ENCODE measurements around the gene G6PC2.

G6PC2 gene

DNA sequence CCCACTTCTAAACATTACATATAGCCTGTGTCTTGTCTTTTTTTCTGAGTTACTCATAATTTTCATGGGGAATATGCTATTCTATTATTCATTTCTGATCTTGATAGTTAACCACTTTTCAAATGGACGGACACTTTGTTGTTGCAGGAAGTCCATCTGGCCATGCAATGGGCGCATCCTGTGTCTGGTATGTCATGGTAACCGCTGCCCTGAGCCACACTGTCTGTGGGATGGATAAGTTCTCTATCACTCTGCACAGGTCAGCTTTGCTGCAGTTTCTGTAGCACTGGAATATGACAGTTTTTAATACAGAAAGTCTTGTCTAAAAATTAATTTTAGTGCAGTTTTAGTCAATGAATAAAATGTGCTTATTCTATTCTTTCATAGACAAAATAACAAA lies 3.3 kb downstream of the G6PC2 start:
- no peaks in the 10 kb centered on the region for H3K9me3 ChIP-seq (ENCODE audit: control insufficient read depth, insufficient read depth, low read depth, low read length)
- H3K4me1 ChIP-seq (ENCODE audit: control insufficient read depth, insufficient read depth, low read length), result peaks cover 22% of the 10 kb centered on the region
- no peaks in the 10 kb centered on the region for H3K27me3 ChIP-seq (ENCODE audit: control insufficient read depth, insufficient read depth, low read length)
- no peak overlapping the region for H3K4me3 ChIP-seq (ENCODE audit: low read depth, low read length)
- no peak overlapping the region for H3K27ac ChIP-seq (ENCODE audit: low read depth, low read length)
- no peak overlapping the region for H3K9ac ChIP-seq (ENCODE audit: low read length)
- no peaks in the 10 kb centered on the region for H3K36me3 ChIP-seq (ENCODE audit: control insufficient read depth, insufficient read depth, low read length)

DNA sequence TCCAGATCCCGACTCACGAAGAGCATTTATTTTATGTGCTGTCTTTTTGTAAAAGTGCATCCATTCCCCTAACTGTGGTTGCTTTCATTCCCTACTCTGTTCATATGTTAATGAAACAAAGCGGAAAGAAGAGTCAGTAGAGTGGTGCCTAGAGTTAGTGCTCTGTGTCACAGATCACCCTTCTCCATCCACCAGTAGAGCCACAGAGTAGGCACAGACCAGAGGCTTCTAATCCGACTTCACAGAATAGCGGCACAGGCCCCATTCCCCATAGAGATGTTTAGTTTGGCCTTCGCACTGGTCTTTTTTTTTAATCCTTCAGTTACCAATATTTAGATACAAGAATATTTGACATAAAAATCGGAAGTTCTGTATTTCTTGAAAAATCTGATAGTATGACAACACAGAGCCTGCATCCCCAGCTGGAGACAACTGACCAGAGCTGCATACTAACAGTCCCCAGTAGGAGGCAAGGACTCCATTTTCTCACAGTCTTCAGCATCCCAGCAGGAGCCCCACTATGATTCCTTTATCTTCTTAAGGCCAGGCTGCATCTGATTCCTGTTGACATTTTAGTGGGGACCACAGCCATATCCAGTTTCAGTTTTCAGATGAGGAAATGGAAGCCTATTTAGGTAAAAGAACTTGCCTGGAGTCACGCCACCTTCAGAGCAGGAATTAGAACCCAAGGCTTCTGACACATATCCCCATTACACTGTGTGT lies 7.0 kb downstream of the G6PC2 start:
- Histone ChIP-seq H3K27me3 (ENCODE audit: control insufficient read depth, insufficient read depth, low read length) (peaks cover 8% of the 10 kb centered on the region; the same call in 1 of the 2 replicates), H3K4me3 (ENCODE audit: low read depth, low read length) (no peak overlapping the region), H3K9me3 (ENCODE audit: control insufficient read depth, insufficient read depth, low read depth, low read length) (no peaks in the 10 kb centered on the region), H3K4me1 (ENCODE audit: control insufficient read depth, insufficient read depth, low read length) (peaks cover 50% of the 10 kb centered on the region), H3K9ac (ENCODE audit: low read length) (no peak overlapping the region), H3K36me3 (ENCODE audit: control insufficient read depth, insufficient read depth, low read length) (no peaks in the 10 kb centered on the region), H3K27ac (ENCODE audit: low read depth, low read length) (no peak overlapping the region)

GRCh38 chr2:168910330-168910729 lies 9.2 kb downstream of the G6PC2 start:
- Histone ChIP-seq H3K4me3 (ENCODE audit: low read depth, low read length) (no peak overlapping the region), H3K9me3 (ENCODE audit: control insufficient read depth, insufficient read depth, low read depth, low read length) (peaks cover under 1% of the 10 kb centered on the region), H3K9ac (ENCODE audit: low read length) (no peak overlapping the region), H3K4me1 (ENCODE audit: control insufficient read depth, insufficient read depth, low read length) (peaks cover 60% of the 10 kb centered on the region), H3K27me3 (ENCODE audit: control insufficient read depth, insufficient read depth, low read length) (peaks cover 8% of the 10 kb centered on the region; the same call in 1 of the 2 replicates), H3K36me3 (ENCODE audit: control insufficient read depth, insufficient read depth, low read length) (no peaks in the 10 kb centered on the region), H3K27ac (ENCODE audit: low read depth, low read length) (no peak overlapping the region)

DNA sequence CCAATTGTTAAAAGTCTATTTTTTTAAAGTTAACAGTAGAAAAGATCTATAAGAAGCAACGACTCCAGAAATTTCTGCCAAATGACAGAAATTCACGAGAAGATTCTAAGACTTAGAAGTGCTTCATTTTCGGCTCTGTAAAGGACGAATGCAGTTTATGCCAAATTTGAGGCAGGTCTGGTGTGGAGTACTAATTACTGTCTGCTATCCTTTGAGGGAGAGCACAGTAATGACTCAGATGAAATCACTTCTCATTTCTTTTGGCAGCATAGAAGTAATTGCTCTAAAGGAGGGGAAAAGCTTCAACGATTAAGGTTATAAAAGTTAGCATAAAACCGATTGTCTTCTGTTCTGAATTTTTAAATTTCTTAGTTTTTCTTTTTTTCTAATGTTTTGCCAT lies 11.4 kb downstream of the G6PC2 start:
- H3K4me3 ChIP-seq (ENCODE audit: low read depth, low read length), result peak overlapping the region; percentile 52
- H3K36me3 ChIP-seq (ENCODE audit: control insufficient read depth, insufficient read depth, low read length), result no peaks in the 10 kb centered on the region
- H3K4me1 ChIP-seq (ENCODE audit: control insufficient read depth, insufficient read depth, low read length), result peaks cover 50% of the 10 kb centered on the region
- peaks cover 8% of the 10 kb centered on the region; the same call in 1 of the 2 replicates for H3K27me3 ChIP-seq (ENCODE audit: control insufficient read depth, insufficient read depth, low read length)
- peaks cover 10% of the 10 kb centered on the region for H3K9me3 ChIP-seq (ENCODE audit: control insufficient read depth, insufficient read depth, low read depth, low read length)
- H3K27ac ChIP-seq (ENCODE audit: low read depth, low read length), result no peak overlapping the region
- H3K9ac ChIP-seq (ENCODE audit: low read length), result no peak overlapping the region

DNA sequence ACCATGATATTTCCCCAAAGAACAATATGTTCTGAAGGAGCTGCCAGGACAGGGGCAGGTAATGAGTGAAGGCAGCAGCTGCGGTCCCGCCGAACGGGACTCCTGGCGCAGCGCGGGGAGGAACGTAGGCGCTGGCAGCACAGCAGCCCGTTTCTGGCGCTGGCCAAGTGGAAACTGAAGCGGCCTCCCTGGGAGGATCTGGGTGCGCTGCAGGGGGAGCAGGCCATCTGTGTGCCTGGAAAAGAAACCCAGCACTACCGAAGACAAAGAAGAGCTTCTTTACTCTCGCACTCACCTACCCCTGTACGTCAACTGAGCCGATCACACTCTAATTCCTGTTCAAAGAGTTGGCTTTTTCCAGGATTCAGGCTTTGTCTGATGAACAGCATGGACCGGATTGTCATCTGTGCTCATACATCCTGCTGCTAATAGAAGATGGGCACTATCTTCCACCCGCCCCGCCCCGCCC lies 11.8 kb downstream of the G6PC2 start:
- Histone ChIP-seq H3K36me3 (ENCODE audit: control insufficient read depth, insufficient read depth, low read length) (no peaks in the 10 kb centered on the region), H3K4me3 (ENCODE audit: low read depth, low read length) (peak overlapping the region; percentile 52), H3K9ac (ENCODE audit: low read length) (peak overlapping the region; percentile 32), H3K27me3 (ENCODE audit: control insufficient read depth, insufficient read depth, low read length) (peaks cover 8% of the 10 kb centered on the region; the same call in 1 of the 2 replicates), H3K4me1 (ENCODE audit: control insufficient read depth, insufficient read depth, low read length) (peaks cover 45% of the 10 kb centered on the region), H3K9me3 (ENCODE audit: control insufficient read depth, insufficient read depth, low read depth, low read length) (peaks cover 10% of the 10 kb centered on the region), H3K27ac (ENCODE audit: low read depth, low read length) (no peak overlapping the region)

DNA sequence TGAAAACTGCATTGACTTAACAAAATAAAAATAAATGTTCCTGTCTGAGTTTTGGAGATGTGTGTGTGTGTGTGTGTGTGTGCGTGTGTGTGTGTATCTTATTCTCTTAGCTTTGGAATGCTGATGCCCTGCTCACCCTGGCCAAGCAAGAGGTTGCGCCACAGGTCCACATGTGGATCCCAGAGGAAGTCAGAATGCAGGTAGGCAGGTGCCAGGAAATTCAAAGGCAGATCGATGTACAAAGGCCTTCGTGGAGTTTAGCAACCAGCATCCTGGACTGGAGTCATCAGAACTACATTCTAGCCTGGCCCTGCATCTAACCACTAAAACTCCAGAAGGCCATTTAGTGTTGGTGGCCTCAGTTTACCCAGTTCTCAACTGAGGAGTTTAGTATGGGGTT lies 12.4 kb downstream of the G6PC2 start:
- peaks cover 10% of the 10 kb centered on the region for H3K9me3 ChIP-seq (ENCODE audit: control insufficient read depth, insufficient read depth, low read depth, low read length)
- H3K27me3 ChIP-seq (ENCODE audit: control insufficient read depth, insufficient read depth, low read length), result peaks cover 8% of the 10 kb centered on the region; the same call in 1 of the 2 replicates
- H3K27ac ChIP-seq (ENCODE audit: low read depth, low read length), result no peak overlapping the region
- H3K4me1 ChIP-seq (ENCODE audit: control insufficient read depth, insufficient read depth, low read length), result peaks cover 39% of the 10 kb centered on the region
- H3K9ac ChIP-seq (ENCODE audit: low read length), result no peak overlapping the region
- no peaks in the 10 kb centered on the region for H3K36me3 ChIP-seq (ENCODE audit: control insufficient read depth, insufficient read depth, low read length)
- no peak overlapping the region for H3K4me3 ChIP-seq (ENCODE audit: low read depth, low read length)

GRCh38 chr2:168915441-168916330 lies 14.6 kb downstream of the G6PC2 start:
- H3K27me3 ChIP-seq (ENCODE audit: control insufficient read depth, insufficient read depth, low read length), result peaks cover 8% of the 10 kb centered on the region; the same call in 1 of the 2 replicates
- no peaks in the 10 kb centered on the region for H3K36me3 ChIP-seq (ENCODE audit: control insufficient read depth, insufficient read depth, low read length)
- H3K4me3 ChIP-seq (ENCODE audit: low read depth, low read length), result no peak overlapping the region

DNA sequence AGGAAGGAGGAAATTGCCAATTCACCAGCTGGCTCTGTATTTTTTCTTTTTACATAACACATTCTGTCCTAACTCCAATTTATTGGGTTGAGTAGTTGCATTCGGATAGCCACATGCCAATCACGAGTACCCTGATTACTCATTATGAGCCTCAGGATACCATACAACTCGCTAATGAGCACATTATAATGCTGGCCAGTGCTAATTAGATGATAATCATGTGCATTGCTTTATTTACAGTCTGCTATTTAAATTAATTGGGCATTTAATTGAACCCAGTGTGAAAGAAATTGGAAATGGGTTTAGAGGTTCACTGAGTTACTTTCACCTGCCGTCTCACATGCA lies 15.2 kb downstream of the G6PC2 start:
- peaks cover 33% of the 10 kb centered on the region for H3K4me1 ChIP-seq (ENCODE audit: control insufficient read depth, insufficient read depth, low read length)
- no peak overlapping the region for H3K9ac ChIP-seq (ENCODE audit: low read length)
- H3K36me3 ChIP-seq (ENCODE audit: control insufficient read depth, insufficient read depth, low read length), result no peaks in the 10 kb centered on the region
- no peak overlapping the region for H3K27ac ChIP-seq (ENCODE audit: low read depth, low read length)
- no peak overlapping the region for H3K4me3 ChIP-seq (ENCODE audit: low read depth, low read length)
- peaks cover 8% of the 10 kb centered on the region; the same call in 1 of the 2 replicates for H3K27me3 ChIP-seq (ENCODE audit: control insufficient read depth, insufficient read depth, low read length)
- H3K9me3 ChIP-seq (ENCODE audit: control insufficient read depth, insufficient read depth, low read depth, low read length), result peaks cover 10% of the 10 kb centered on the region

More at GRCh38 chr2:168915441-168916330, 14.6 kb downstream of the G6PC2 start:
- Histone ChIP-seq H3K4me1 (ENCODE audit: control insufficient read depth, insufficient read depth, low read length) (peaks cover 31% of the 10 kb centered on the region), H3K9me3 (ENCODE audit: control insufficient read depth, insufficient read depth, low read depth, low read length) (peaks cover 10% of the 10 kb centered on the region), H3K9ac (ENCODE audit: low read length) (no peak overlapping the region), H3K27ac (ENCODE audit: low read depth, low read length) (no peak overlapping the region)

DNA sequence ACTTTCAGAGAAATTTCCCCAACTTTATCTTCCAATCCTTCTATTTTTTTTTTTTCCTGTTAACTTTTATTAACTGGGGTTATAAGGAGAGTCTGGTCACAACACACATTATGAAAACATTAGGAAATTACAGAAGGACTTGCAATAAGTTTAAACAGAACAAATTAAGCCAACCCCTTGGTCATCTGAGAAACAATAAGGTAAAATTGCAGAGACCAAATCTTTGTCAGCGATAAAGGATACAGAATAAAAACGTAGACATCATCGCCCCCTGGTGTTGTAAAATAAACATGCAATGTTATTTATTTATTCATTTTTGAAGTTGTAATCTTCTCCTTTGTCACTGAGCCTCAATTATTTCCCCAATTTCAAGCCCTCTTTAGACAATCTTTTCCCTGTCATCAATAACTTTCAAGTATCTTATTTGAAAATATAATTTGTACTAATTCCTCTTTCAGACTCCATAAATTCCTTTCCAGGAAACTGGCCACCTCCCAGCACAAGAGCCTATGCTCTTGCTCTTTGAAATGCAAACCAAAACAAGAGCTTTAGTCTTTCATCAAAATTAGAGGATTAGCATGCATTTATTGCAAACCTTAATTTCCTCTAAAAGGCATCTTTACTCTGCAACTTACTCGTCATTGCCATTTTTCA lies 19.5 kb downstream of the G6PC2 start:
- peaks cover 6% of the 10 kb centered on the region; the same call in 1 of the 2 replicates for H3K4me1 ChIP-seq (ENCODE audit: control insufficient read depth, insufficient read depth, low read length)
- no peak overlapping the region for H3K4me3 ChIP-seq (ENCODE audit: low read depth, low read length)
- H3K9ac ChIP-seq (ENCODE audit: low read length), result no peak overlapping the region
- H3K27me3 ChIP-seq (ENCODE audit: control insufficient read depth, insufficient read depth, low read length), result no peaks in the 10 kb centered on the region
- H3K36me3 ChIP-seq (ENCODE audit: control insufficient read depth, insufficient read depth, low read length), result no peaks in the 10 kb centered on the region
- peaks cover 6% of the 10 kb centered on the region for H3K9me3 ChIP-seq (ENCODE audit: control insufficient read depth, insufficient read depth, low read depth, low read length)
- no peak overlapping the region for H3K27ac ChIP-seq (ENCODE audit: low read depth, low read length)

DNA sequence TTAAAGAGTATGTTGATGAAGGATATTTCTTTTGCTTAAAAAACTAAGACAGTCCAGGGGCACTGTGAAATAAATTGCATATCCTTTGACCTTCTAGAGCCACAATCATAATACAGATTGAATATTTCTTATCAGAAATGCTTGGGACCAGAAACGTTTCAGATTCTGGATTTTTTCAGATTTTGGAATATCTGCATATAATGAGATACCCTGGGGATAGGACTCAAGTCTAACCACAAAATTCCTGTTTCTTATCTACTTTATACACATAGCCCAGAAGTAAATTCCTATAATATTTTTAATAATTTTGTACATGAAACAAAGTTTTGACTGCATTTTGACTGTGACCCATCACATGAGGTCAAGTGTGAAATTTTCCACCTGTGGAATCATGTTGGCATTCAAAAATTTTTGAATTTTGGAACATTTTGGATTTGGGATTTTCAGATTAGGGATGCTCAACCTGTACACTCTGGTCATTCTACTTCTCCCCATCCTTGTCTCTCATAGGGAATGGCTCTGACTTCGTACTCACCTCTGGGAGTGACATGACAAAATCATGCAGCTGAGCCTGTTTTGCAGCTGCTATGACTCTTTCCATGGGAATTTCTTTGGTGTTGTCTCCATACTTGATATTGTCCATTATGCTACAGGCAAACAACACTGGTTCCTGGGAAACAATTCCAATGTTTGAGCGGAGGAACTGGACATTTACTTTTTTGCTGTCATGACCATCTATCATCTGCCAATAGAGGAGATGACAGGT lies 25.7 kb downstream of the G6PC2 start:
- Histone ChIP-seq H3K4me1 (ENCODE audit: control insufficient read depth, insufficient read depth, low read length) (peaks cover 3% of the 10 kb centered on the region; the same call in 1 of the 2 replicates), H3K4me3 (ENCODE audit: low read depth, low read length) (no peak overlapping the region), H3K9me3 (ENCODE audit: control insufficient read depth, insufficient read depth, low read depth, low read length) (no peaks in the 10 kb centered on the region), H3K36me3 (ENCODE audit: control insufficient read depth, insufficient read depth, low read length) (no peaks in the 10 kb centered on the region), H3K27ac (ENCODE audit: low read depth, low read length) (no peak overlapping the region), H3K9ac (ENCODE audit: low read length) (no peak overlapping the region), H3K27me3 (ENCODE audit: control insufficient read depth, insufficient read depth, low read length) (no peaks in the 10 kb centered on the region)
